H1 (cell line): ENCODE results near the gene ODAD3. TPM values are rescaled to one million over a fixed set of nuclear protein-coding genes. Genes with fewer than 3 reads are reported as not detected.

Experiments used
- ATF2 ChIP-seq: IDR thresholded peaks from 2 replicates; pipeline ENCODE4 v1.6.1; 2012; ENCODE audit warnings: low read length, inconsistent platforms
- CBX8 ChIP-seq: fragments of 300-800, 300-1000 bp; sonication (generic); IDR thresholded peaks from 2 replicates; pipeline ENCODE4 v1.7.1; 2016; ENCODE audit warnings: low read depth, low read length, borderline replicate concordance
- TAF1 ChIP-seq: IDR thresholded peaks from 2 replicates; pipeline ENCODE4 v1.6.1; 2011; ENCODE audit warnings: mild to moderate bottlenecking, low read depth, low read length
- polyA plus RNA-seq, 7 experiments: library from polyadenylated mRNA; depleted of rRNA in 3 of 7; stranded (reverse) in 5 of 7; unstranded in 2 of 7; fragments of >200 nt in 5 of 7; fragments of 200-250 nt in 2 of 7; gene quantifications; 1 replicate in 5 of 7; 2 replicates in 1 of 7; 4 replicates in 1 of 7; pipeline versions ENCODE4 v1.2.1 to v1.2.3, GENCODE V29; 2011 to 2013; ENCODE audit warnings: missing spikeins in 2 of 7, mixed read lengths in 2 of 7
- total RNA-seq: library from RNA; stranded (reverse); fragmentation: NEBNext Ultra II Directional; extraction: Animal tissue kit (Norgen Biotek cat#: 25700); gene quantifications from 2 replicates; pipeline ENCODE4 v1.2.1, GENCODE V29; 2021
- TF ChIP-seq, protein P1 (sequence below), 3 experiments: IDR thresholded peaks; 1 replicate in 2 of 3; 2 replicates in 1 of 3; pipeline versions ENCODE4 v1.5.1 to v1.6.1; 2011; ENCODE audit warnings: low read length in 3 of 3, mild to moderate bottlenecking in 3 of 3, inconsistent platforms in 2 of 3, low read depth in 1 of 3, moderate library complexity in 1 of 3; ENCODE audit not compliant: insufficient read depth in 1 of 3; ENCODE audit errors: control extremely low read depth in 1 of 3

ODAD3 gene
- total and polyA plus RNA-seq, 2 of the 8 experiments (the other 6 are each of a cell fraction or from before 2014, with no cell fraction given) = 2.1 to 2.2 TPM

GRCh38 chr19:11380653-11381537 lies 54.0 kb downstream of the ODAD3 start (continued):
- TF ChIP-seq, protein P1, sequence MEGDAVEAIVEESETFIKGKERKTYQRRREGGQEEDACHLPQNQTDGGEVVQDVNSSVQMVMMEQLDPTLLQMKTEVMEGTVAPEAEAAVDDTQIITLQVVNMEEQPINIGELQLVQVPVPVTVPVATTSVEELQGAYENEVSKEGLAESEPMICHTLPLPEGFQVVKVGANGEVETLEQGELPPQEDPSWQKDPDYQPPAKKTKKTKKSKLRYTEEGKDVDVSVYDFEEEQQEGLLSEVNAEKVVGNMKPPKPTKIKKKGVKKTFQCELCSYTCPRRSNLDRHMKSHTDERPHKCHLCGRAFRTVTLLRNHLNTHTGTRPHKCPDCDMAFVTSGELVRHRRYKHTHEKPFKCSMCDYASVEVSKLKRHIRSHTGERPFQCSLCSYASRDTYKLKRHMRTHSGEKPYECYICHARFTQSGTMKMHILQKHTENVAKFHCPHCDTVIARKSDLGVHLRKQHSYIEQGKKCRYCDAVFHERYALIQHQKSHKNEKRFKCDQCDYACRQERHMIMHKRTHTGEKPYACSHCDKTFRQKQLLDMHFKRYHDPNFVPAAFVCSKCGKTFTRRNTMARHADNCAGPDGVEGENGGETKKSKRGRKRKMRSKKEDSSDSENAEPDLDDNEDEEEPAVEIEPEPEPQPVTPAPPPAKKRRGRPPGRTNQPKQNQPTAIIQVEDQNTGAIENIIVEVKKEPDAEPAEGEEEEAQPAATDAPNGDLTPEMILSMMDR (IDR thresholded peaks at IDR 0.05; ENCODE audit: control extremely low read depth in 1 of 3, insufficient read depth in 1 of 3, low read depth in 1 of 3, low read length in 3 of 3) = peak; percentile 60 to 71 (median 67)
- TF ChIP-seq TAF1 (peak; percentile 88), ATF2 (0 out of 2 replicates have a peak, but pooled peaks have one; percentile 40), CBX8 (no peak)
